GM19463 (cell line): ENCODE results near the gene PHTF1.

Experiments
- ATAC-seq: cut with Tn5 transposase; IDR thresholded peaks from one replicate; pipeline ENCODE4 v1.9.1; 2021; ENCODE audit warnings: mild to moderate bottlenecking, moderate library complexity; ENCODE audit not compliant: unreplicated experiment

PHTF1 gene

GRCh38 chr1:113670650-113671049 lies 88.6 kb downstream of the PHTF1 start:
- no peak for ATAC-seq

GRCh38 chr1:113669988-113670387 lies 89.3 kb downstream of the PHTF1 start:
- ATAC-seq = no peak

GRCh38 chr1:113666126-113666525 lies 93.2 kb downstream of the PHTF1 start:
- no peak for ATAC-seq

GRCh38 chr1:113665071-113665470 lies 94.2 kb downstream of the PHTF1 start:
- no peak for ATAC-seq

- ATAC-seq = no peak
Observed at GRCh38 chr1:113663165-113663951, 95.9 kb downstream of the PHTF1 start.

GRCh38 chr1:113662101-113662500 lies 97.2 kb downstream of the PHTF1 start:
- ATAC-seq = no peak

- ATAC-seq = no peak
Observed at GRCh38 chr1:113660088-113660487, 99.2 kb downstream of the PHTF1 start.

- ATAC-seq = no peak
Observed at GRCh38 chr1:113659556-113659955, 99.7 kb downstream of the PHTF1 start.

GRCh38 chr1:113659035-113659434 lies 100.3 kb downstream of the PHTF1 start:
- no peak for ATAC-seq

- ATAC-seq = no peak
Observed at GRCh38 chr1:113657556-113658063, 101.7 kb downstream of the PHTF1 start.

GRCh38 chr1:113657126-113657525 lies 102.2 kb downstream of the PHTF1 start:
- no peak for ATAC-seq

- ATAC-seq = no peak
Observed at GRCh38 chr1:113654883-113655282, 104.4 kb downstream of the PHTF1 start.

- no peak for ATAC-seq
Observed at GRCh38 chr1:113653741-113654140, 105.5 kb downstream of the PHTF1 start.

GRCh38 chr1:113652771-113653170 lies 106.5 kb downstream of the PHTF1 start:
- no peak for ATAC-seq

- no peak for ATAC-seq
Observed at GRCh38 chr1:113648478-113648877, 110.8 kb downstream of the PHTF1 start.

- ATAC-seq = no peak
Observed at GRCh38 chr1:113647164-113647563, 112.1 kb downstream of the PHTF1 start.
